ENCODE data around the gene TP53I13. TPM values are rescaled to one million over a fixed set of nuclear protein-coding genes. Genes with fewer than 3 reads are reported as not detected.

Gene TP53I13
- polyA plus RNA-seq, 4 donors, result 26.4 to 56.4 (median 42.1) TPM

DNA sequence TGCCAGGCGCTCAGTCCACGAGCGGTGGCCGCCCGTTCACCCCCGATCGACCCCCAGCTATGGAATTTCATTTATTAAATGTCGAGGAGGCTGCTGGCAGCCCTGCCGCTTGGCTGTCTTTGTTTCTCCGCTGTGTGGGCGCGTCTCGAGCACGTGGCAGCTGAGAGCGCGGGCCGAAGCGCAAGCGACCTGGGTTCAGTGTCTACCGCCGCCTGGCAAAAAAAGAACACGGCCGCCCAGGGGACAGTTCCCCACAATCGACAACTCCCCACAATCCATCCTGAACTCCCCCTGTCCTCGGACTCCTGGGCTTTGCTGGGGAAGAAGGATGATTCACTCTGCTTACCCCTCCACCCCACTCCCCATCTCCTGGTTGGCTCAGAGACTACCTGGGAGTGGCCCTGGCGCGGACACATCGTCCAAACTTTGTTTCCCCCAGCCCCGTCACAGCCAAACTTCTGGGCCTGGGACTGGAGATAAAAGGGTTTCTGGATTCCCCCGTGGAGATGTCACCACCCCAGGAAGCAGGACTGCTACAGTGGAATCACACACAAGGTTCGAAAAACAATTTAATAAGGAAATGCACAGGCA, 22.7 kb downstream of the TP53I13 start:
- no peak for DNase-seq (ENCODE audit: low read depth in 4 of 4, low spot score in 2 of 4)

DNA sequence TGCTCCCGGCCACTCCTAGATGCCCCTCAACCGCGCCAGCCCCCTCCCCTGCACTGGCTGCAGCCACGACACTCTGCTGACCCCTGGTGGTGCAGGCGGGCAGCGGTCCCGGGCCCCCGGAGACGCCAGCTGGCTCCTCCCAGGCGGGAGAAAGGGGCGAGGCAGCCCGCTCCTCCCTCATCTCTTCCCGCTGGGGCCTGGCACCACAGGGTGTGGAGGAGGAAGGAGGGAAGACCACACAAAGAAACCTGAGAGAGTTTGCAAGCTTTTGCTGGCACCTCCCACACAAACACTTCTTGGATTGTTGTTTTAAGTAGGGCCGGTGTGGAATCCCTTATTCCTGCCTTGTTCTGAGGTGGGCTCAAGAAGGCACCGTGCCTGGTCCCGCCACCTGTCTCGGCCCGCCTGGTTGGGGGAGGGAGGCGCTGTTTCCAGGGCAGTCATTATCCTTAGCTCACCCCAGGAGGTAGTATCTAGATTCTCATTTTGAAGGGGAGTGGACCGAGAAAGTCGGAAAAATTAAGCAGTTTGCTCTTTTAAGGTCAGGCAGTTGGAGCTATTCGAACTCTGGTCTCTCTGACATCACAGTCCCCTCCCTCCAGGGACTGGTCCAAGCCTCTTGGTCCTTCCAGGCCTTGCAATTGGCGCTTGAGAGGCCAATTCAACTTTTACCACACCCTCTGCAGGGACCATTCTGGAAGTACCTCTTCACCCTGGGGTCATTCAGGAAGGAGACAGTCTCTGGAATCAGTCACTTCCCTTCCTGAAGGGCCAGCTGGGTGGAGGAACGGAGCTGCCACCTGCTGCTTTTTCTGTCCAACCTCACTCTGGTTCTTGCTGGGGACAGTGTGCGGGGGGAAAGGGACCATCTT, 23.5 kb downstream of the TP53I13 start:
- peak in 3 of 4 donors; percentile 74 to 89 (median 85) for DNase-seq (ENCODE audit: low read depth in 4 of 4, low spot score in 2 of 4)

DNA sequence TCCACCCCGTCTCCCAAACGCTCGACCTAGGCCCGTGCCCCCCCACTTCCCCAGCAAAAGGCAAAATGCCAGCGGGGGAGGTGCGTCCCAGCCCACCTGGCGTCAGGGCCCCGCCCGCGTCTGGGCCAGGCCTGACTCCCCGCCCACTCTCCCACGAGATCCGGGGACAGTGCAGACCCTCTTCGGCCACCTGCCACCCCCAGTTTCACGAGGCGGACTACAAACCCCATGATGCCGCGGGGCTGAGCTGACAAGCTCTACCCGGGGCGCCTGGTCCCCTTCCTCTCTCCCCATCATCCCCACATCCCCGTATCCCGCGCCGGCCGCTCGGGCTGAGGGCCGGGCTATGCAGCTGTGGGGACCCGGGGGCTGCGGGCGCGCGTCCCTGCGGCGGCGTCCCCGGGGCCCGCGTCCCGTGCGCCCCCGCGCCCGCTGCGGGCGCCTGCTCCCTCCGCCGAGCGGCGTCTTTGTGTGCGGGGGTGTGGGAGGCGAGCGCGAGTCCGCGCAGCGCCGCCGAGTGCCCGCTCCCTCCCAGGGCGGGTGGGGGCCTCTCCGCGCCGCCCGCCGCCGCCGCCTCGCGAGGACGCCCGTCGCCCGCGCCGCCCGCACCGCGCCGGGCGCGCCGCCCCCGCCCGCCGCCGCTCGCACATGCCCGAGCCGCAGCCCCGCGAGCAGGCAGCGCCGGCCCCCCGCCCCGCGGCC, 24.5 kb downstream of the TP53I13 start, which contains the start of gene ANKRD13B:
TSS of gene ANKRD13B (plus strand) at position 283 of the 702 bp plus-strand sequence. CDS start 490 bp downstream, outside the sequence.
- DNase-seq (ENCODE audit: low read depth in 4 of 4, low spot score in 2 of 4), result no peak

DNA sequence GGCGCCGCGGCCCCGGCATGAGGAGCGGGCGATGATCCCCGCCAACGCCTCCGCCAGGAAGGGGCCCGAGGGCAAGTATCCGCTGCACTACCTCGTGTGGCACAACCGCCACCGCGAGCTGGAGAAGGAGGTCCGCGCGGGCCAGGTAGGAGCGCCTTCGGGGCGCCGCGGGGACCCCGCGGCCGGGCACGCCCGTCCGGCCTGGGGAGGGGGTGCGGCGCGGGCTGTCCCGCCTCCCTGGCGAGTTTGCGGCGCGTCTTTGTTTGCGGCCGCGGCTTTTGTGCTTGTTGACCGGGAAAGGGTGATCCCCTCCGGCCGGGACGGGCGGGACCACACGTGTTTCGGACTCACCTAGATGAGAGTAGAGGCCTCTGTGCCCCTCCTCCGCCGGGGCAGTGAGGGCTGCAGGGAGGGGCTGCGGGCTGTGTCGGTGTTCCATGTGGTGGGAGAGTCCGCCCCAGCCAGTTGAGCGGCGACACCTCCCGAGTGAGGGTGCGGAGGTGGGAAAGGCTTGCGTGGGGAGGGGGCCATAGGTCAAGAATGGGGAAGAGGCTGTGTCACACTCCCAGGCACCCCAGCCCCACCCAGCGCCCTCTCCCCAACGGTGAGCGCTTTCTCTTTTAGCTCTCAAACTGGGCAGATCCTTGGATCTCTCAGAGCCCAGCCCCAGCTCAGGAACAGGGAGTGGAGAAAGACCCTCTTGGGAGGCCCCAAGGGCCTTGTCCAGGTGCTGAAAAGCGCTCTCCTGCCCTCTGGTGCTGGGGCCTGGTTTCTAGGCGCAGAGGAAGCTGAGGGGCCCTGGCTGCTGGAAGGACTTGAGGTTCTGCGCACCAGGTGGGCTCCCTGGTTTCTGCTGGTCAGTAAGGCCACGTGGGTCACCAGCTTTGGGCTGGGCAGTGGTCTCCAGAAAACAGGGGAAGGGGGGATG, 25.4 kb downstream of the TP53I13 start:
- DNase-seq (ENCODE audit: low read depth in 4 of 4, low spot score in 2 of 4), result no peak

DNA sequence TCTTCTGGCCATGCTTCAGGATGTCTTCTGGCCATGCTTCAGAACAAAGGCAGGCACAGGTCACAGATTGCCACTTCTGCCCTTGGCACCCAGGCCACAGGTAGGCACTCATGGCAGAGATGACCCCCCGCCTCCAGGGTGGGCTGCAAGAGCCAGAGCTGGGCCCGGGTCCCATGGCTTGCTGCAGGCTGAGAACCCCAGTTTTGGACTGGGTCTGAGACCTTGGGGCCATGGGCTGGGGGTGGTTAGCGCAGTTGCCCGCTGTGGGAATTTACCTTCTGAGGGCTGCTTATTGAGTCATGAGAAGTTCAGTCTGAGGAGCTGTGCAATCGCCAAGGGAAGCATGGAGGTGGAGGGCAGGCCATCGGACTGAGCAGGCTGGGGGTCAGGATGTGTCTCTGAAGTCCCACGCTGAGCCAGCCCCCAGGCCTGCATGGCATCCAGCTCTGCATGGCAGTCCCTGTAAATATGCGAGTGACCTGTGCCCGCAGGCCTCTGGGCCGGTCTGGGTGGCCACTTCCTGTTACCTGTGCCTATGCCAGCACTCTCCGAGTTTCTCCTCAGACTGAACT, 26.1 kb downstream of the TP53I13 start:
- no peak for DNase-seq (ENCODE audit: low read depth in 4 of 4, low spot score in 2 of 4)

DNA sequence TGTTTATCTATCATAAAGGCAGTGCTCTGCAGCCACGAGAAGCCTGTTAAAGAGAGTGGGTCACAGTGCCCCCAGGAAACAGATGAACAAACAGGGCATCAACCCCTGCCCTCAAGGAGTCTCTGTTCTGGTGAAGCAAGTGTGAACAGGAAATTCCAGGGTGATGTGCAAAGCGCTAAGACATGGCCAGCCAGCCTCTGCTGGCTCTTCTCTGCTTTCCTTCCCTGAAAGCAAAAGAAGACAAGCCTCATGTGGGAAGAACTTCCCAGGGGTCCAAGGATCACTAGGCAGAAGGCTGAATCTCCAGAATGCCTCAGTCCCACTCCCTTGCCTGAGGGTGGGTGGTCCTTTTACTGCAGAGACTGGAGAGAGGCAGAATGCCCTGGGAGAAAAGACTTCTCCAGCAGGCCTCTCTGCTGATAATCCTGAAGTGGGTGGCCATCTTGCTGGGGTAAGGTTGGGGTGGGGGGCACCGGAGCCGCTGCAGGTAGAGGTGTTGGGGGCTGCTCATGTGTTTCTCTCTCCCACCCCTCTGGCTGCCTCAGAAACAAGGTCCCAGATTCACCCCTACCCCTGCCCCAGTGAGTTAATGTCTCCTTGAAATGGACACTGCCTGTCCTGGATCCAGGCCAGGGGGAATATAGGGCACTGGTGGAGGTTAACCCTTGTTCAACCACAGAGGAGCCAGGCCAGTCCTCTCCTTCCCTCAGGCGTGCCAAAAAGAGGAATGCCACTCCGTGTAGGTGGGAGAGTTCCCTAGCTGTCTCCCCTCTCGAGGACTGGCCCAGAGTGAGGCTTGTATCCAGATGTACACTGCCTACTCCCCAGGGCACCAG, 26.8 kb downstream of the TP53I13 start:
- DNase-seq (ENCODE audit: low read depth in 4 of 4, low spot score in 2 of 4), result no peak

DNA sequence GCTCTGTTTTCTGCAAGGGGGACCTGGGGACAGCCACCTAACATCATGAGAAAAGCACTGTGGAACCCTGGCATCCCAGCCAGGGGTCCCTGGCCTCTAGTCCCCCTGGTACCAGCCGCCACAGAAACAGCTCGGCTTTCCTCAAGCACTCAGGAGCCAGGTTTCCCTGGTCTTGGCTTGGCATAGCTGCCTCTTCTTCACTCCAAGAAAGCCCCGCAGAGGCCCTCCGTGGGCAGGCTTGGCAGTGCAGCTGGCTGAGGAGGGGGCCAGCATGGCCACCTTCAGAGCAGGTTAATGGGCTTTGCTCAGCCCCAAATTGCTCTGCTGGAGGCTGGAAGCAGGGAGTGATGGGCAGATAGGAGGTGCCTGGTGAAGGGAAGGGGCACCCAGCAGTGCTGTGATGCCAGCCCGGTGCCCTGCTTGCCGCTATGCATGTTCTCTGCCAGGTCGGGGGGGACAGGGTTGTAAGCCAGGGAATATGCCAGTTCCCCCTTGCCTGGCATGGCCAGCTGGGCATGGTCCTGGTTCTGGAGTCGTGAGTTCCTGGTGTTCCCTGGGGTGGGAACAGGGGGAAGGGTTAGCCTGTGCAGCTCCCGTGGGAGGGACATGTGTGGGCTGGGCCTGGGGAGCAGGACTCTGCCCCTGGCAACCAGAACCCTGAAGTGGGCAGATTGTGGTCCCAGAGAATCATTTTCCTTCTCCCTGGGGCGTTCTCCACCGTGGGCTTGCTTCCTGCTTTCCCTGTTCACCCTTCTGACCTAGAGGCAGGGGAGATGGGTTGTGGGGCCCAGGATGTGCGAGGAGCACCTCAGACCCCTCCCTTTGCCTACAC, 27.7 kb downstream of the TP53I13 start:
- DNase-seq (ENCODE audit: low read depth in 4 of 4, low spot score in 2 of 4), result no peak

DNA sequence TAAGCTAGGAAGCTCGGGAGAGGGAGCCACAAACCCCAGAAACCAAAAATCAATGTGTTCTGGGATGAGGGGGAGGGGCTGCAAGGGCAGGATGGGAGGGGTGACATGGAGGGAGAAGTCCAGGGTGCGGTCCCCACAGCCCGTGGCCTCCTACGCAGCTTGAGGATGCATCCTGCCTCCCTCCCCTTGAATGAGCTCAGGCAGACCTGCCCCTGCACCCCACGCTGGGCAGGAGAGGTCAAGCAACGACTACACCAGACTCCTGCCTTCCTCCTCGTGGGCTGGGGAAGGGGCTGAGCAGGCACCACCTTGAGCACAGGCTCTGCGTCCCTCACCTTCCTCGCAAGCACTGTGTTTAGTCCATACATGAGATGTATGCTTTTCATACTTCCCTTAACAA, 28.3 kb downstream of the TP53I13 start:
- no peak for DNase-seq (ENCODE audit: low read depth in 4 of 4, low spot score in 2 of 4)

DNA sequence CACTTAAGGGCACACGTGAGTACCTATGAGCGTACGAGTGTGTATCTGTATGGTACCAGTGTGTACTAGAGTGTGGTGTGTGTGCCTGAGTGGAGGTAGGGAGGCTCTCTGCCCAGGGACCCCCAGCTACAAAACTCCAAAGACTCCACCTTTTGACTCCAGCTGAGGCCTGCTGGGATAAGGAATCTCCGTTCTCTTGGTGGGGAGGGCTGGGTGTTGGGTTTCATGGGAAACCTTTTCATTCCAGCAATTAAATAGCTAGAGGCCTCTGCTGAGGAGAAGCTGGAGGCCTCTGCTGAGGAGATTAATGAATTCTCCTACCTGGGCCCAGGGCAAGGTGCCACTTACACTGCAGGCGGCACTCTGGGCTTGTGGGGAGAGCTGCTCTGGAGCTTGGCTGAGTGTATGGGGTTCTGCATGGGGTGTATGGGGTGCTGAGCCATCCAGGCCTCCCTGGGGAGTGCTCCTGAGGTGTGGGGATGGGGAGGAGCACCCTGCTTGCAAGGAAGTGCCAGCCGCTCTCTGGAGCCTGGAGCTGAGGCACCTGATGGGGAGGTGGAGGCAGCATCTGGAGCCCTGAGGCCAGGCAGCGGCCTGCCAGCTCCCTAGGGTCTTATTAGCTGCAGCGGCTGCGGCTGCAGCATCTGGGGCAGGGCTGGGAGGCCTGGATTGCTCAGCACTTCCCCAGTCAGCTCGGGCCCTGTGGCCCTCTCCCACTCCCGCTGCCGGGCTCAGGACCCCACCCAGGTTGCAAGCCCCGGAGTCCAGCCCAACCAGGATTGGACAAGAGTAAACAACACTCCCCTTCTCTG, 29.1 kb downstream of the TP53I13 start:
- no peak for DNase-seq (ENCODE audit: low read depth in 4 of 4, low spot score in 2 of 4)

DNA sequence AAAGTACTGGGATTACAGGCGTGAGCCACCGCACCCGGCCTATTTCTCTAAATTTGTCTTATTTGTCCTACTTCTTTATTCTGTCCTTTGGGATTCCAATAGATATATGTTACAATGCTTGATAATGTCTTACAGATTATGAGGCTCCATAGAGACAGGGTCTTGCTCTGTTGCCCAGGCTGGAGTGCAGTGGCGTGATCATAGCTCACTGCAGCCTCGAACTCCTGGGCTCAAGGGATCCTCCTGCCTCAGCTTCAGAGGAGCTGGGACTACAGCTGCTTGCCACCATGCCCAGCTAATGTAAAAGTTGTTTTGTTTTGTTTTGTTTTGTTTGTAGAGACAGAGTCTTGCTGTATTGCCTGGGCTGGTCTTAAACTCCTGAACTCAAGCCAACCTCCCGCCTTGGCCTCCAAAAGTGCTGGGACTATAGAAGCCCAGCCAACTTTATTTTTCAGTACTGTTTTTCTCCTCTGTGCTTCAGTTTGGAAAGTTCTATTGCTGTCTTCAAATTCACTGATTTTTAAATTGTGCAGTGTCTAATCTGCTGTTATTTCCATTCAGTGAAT, 34.7 kb downstream of the TP53I13 start:
- DNase-seq (ENCODE audit: low read depth in 4 of 4, low spot score in 2 of 4), result no peak

DNA sequence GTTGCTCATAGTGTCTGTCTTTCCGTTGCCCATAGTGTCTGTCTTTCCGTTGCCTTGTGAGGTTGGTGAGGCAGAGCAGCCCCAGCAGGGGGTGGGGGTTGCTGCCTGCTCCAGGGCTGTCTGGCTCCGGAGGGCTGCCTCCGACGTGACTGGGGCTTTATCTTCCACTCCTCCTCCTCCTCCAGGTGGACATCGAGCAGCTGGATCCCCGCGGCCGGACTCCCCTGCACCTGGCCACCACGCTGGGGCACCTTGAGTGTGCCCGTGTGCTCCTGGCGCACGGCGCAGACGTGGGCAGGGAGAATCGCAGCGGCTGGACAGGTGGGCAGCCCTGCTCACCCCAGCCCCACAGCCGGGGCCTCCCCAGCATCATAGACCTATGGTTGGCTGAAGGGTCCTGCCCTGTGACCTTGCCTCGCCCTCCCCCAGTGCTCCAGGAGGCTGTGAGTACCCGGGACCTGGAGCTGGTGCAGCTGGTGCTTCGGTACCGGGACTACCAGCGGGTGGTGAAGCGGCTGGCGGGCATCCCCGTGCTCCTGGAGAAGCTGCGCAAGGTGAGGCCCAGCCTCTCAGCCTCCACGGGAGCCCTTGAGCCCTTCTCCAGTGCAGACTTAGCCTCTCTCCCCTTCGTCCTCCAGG, 39.2 kb downstream of the TP53I13 start:
- no peak for DNase-seq (ENCODE audit: low read depth in 4 of 4, low spot score in 2 of 4)

DNA sequence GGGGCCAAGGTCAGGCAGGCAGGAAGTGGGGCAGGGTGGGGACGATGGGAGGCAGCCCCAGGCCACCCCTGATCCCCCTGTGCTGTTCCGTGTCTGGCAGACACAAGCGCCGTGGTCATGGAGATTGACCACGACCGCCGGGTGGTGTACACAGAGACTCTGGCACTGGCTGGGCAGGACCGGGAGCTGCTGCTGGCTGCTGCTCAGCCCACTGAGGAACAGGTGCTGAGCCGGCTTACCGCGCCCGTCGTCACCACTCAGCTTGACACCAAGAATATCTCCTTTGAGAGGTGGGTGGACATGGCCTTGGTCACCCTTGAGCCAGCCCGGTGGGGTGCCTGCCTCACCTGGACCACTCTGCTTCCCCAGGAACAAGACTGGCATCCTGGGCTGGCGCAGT, 40.5 kb downstream of the TP53I13 start:
- no peak for DNase-seq (ENCODE audit: low read depth in 4 of 4, low spot score in 2 of 4)

DNA sequence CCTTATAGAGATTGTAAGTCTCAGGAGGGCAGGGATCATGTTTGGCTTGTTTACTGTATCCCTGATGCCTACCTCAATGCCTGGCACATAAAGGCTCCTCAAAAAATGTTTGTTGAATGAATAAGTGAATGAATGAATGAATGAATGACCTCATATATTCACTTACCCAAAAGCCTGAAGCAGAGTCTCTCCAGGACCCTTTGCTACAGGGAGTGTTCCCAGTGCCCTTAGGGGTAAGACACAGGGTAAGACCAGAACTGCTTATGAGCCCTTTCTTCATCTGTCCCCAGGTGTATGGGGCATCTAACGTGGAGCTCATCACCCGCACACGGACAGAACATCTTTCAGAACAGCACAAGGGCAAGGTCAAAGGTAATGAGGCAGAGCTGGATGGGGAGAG, 41.9 kb downstream of the TP53I13 start:
- no peak for DNase-seq (ENCODE audit: low read depth in 4 of 4, low spot score in 2 of 4)

DNA sequence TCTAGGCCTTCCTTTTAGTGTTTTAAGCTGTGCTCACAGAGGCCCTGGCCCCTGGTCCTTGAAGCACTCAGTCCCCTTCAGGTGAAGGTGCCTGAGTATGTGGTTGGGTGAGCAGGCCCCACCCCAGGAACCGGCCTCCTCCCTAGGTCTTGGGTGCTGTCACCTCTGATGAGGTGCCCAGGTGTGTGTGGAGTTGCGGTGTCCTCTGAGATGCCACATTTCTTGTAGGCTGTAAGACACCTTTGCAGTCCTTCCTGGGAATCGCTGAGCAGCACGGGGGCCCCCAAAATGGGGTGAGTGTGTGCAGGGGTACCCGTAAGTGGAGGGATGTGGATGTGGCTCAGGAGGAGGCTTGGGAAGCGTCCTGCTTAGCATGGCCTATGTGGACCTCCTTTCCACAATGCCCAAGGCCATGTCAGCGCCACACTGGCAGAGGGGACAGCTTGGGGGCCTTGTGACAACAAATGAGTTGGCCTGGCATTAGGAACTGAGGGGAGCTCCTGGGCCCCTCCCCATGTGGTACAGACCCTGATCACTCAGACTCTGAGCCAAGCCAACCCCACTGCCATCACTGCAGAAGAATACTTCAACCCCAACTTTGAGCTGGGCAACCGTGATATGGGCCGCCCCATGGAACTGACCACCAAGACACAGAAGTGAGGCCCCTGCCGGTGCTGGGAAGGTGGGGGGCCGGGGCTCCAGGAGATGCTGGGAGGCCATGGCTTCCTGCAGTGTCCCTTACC, 43.0 kb downstream of the TP53I13 start:
- no peak for DNase-seq (ENCODE audit: low read depth in 4 of 4, low spot score in 2 of 4)

DNA sequence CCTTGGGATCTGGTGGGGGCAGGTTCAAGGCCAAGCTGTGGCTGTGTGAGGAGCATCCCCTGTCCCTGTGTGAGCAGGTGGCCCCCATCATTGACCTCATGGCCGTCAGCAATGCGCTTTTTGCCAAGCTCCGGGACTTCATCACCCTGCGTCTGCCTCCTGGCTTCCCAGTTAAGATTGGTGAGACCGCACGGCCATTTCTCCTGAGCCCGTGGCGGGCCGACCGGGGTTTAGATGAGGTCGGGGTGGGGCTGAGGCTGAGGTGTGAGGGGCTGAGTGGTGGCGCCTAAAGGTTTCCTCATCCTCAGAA, 43.5 kb downstream of the TP53I13 start:
- DNase-seq (ENCODE audit: low read depth in 4 of 4, low spot score in 2 of 4), result no peak

Data from left renal cortex interstitium (tissue), 4 donors.